HepG2 (cell line): ENCODE measurements around the gene ZNF117. TPM values are rescaled to one million over a fixed set of nuclear protein-coding genes. Genes with fewer than 3 reads are reported as not detected.

Experiments
- AFF4 ChIP-seq: sonication (generic); formaldehyde crosslinking; IDR thresholded peaks from 2 replicates; pipeline ENCODE4 v1.4.0; 2020; ENCODE audit warnings: missing genetic modification reagents
- HDAC2 ChIP-seq: sonication (generic); formaldehyde crosslinking; IDR thresholded peaks from 2 replicates; pipeline ENCODE4 v1.4.0; 2020; ENCODE audit warnings: missing genetic modification reagents
- SAP130 ChIP-seq: IDR thresholded peaks from 2 replicates; pipeline ENCODE4 v1.6.1; 2016; ENCODE audit warnings: low read depth
- STAT6 ChIP-seq: sonication (generic); formaldehyde crosslinking; IDR thresholded peaks from 2 replicates; pipeline ENCODE4 v1.4.0; 2020; ENCODE audit warnings: missing genetic modification reagents, mild to moderate bottlenecking, borderline replicate concordance
- TEF ChIP-seq: sonication (generic); formaldehyde crosslinking; IDR thresholded peaks from 2 replicates; pipeline ENCODE4 v1.5.0; 2020; ENCODE audit warnings: missing genetic modification reagents
- UBTF ChIP-seq: sonication (generic); formaldehyde crosslinking; IDR thresholded peaks from 2 replicates; pipeline ENCODE4 v1.4.0; 2020; ENCODE audit warnings: mild to moderate bottlenecking, missing genetic modification reagents
- ZNF121 ChIP-seq: sonication (generic); formaldehyde crosslinking; IDR thresholded peaks from 2 replicates; pipeline ENCODE4 v1.5.0; 2020; ENCODE audit warnings: mild to moderate bottlenecking, missing genetic modification reagents
- ZNF232 ChIP-seq: sonication (generic); formaldehyde crosslinking; IDR thresholded peaks from 2 replicates; pipeline ENCODE4 v1.4.0; 2020; ENCODE audit warnings: missing genetic modification reagents, borderline replicate concordance
- ZNF333 ChIP-seq: sonication (generic); formaldehyde crosslinking; IDR thresholded peaks from 2 replicates; pipeline ENCODE4 v1.4.0; 2020; ENCODE audit warnings: mild to moderate bottlenecking, missing genetic modification reagents, borderline replicate concordance
- ZNF460 ChIP-seq: sonication (generic); formaldehyde crosslinking; IDR thresholded peaks from 2 replicates; pipeline ENCODE4 v1.5.1; 2020; ENCODE audit warnings: missing genetic modification reagents, mild to moderate bottlenecking, borderline replicate concordance
- ZNF501 ChIP-seq: sonication (generic); formaldehyde crosslinking; IDR thresholded peaks from 2 replicates; pipeline ENCODE4 v1.5.1; 2020; ENCODE audit warnings: mild to moderate bottlenecking, moderate library complexity, missing genetic modification reagents
- polyA plus RNA-seq, 8 experiments: library from polyadenylated mRNA; depleted of rRNA in 3 of 8; stranded (reverse) in 7 of 8; unstranded in 1 of 8; fragments of >200 nt; fragmentation: Illumina TruSeq in 4 of 8; extraction: Trizol in 4 of 8; gene quantifications; 2 replicates each; pipeline versions ENCODE4 v1.2.1 to v1.2.3, GENCODE V29; 2011 to 2016; ENCODE audit warnings: low read depth in 4 of 8, missing spikeins in 1 of 8, mixed read lengths in 1 of 8; ENCODE audit not compliant: insufficient read depth in 1 of 8
- total RNA-seq, 5 experiments: library from RNA; depleted of rRNA; stranded (reverse); fragments of >200 nt; fragmentation: Illumina TruSeq; extraction: Trizol; gene quantifications; 2 replicates each; pipeline ENCODE4 v1.2.3, GENCODE V29; 2016; ENCODE audit warnings: low read depth in 1 of 5
- TF ChIP-seq, protein P1 (sequence below): sonication (generic); formaldehyde crosslinking; IDR thresholded peaks from 2 replicates; pipeline ENCODE4 v1.5.0; 2020; ENCODE audit warnings: mild to moderate bottlenecking, missing genetic modification reagents
- TF ChIP-seq, protein P2 (sequence below): IDR thresholded peaks from 2 replicates; pipeline ENCODE4 v1.4.0; 2020; ENCODE audit warnings: mild to moderate bottlenecking, missing genetic modification reagents

The ZNF117 gene
- total and polyA plus RNA-seq, 2 of the 13 experiments (the other 11 are each of a cell fraction or from before 2014, with no cell fraction given): 6.6 to 20.0 TPM

- TF ChIP-seq TEF (no peak), ZNF333 (CRISPR knock-in tag) (no peak), AFF4 (peak; percentile 83; the same call in 1 of the 2 replicates), SAP130 (peak; percentile 28; the same call in 1 of the 2 replicates), STAT6 (CRISPR knock-in tag) (no peak), ZNF460 (CRISPR knock-in tag) (peak; percentile 57; the same call in 1 of the 2 replicates), UBTF (CRISPR knock-in tag) (peak; percentile 27; the same call in 1 of the 2 replicates), ZNF501 (CRISPR knock-in tag) (0 out of 2 replicates have a peak, but pooled peaks have one; percentile 32), ZNF121 (CRISPR knock-in tag) (peak; percentile 81), HDAC2 (CRISPR knock-in tag) (0 out of 2 replicates have a peak, but pooled peaks have one; percentile 20), ZNF232 (CRISPR knock-in tag) (0 out of 2 replicates have a peak, but pooled peaks have one; percentile 21)
- TF ChIP-seq, protein P1, sequence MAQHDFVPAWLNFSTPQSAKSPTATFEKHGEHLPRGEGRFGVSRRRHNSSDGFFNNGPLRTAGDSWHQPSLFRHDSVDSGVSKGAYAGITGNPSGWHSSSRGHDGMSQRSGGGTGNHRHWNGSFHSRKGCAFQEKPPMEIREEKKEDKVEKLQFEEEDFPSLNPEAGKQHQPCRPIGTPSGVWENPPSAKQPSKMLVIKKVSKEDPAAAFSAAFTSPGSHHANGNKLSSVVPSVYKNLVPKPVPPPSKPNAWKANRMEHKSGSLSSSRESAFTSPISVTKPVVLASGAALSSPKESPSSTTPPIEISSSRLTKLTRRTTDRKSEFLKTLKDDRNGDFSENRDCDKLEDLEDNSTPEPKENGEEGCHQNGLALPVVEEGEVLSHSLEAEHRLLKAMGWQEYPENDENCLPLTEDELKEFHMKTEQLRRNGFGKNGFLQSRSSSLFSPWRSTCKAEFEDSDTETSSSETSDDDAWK: no peak
- TF ChIP-seq, protein P2, sequence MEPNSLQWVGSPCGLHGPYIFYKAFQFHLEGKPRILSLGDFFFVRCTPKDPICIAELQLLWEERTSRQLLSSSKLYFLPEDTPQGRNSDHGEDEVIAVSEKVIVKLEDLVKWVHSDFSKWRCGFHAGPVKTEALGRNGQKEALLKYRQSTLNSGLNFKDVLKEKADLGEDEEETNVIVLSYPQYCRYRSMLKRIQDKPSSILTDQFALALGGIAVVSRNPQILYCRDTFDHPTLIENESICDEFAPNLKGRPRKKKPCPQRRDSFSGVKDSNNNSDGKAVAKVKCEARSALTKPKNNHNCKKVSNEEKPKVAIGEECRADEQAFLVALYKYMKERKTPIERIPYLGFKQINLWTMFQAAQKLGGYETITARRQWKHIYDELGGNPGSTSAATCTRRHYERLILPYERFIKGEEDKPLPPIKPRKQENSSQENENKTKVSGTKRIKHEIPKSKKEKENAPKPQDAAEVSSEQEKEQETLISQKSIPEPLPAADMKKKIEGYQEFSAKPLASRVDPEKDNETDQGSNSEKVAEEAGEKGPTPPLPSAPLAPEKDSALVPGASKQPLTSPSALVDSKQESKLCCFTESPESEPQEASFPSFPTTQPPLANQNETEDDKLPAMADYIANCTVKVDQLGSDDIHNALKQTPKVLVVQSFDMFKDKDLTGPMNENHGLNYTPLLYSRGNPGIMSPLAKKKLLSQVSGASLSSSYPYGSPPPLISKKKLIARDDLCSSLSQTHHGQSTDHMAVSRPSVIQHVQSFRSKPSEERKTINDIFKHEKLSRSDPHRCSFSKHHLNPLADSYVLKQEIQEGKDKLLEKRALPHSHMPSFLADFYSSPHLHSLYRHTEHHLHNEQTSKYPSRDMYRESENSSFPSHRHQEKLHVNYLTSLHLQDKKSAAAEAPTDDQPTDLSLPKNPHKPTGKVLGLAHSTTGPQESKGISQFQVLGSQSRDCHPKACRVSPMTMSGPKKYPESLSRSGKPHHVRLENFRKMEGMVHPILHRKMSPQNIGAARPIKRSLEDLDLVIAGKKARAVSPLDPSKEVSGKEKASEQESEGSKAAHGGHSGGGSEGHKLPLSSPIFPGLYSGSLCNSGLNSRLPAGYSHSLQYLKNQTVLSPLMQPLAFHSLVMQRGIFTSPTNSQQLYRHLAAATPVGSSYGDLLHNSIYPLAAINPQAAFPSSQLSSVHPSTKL (CRISPR knock-in tag): no peak
Measured at GRCh38 chr7:65002972-65003585, 12.2 kb upstream of the ZNF117 start (continued).
